ENCODE data around the gene SCG5. TPM values are rescaled to one million over a fixed set of nuclear protein-coding genes. Genes with fewer than 3 reads are reported as not detected.

The SCG5 gene
- total RNA-seq, 1 donor from 2014 or later = 6.1 TPM

DNA sequence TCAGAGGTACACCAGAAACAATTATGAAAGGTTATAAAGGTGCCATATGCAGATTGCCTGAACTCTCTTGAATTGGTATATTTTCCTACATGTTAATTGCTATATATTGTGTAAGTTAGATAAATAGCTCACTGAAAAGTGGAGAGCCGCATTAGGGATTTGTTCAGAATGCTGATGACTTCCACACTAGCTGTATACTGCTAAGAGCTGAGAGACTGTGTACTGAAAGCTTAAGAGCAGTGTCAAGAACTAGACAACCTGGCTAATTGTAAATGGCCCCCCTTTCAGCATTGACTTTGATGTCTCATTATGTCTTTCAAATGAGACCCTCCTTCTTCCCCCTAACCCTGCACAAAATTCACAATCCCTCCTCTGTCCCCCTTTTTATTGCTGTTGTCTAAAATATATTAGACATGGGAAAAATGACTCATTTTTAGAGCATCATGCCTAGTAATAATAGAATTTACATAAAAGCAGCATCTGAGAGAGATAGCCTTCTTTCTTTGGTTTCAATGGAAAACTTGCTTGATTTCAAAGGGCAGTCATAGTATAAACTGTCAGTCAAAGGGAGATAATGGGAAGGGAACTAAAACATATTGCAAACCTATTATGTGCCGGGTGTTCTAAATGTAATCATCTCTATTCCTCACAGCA lies 41.6 kb downstream of the SCG5 start:
- H3K4me1 ChIP-seq = peaks cover 19% of the 10 kb centered on the region
- TF ChIP-seq POLR2A (IDR thresholded peaks at IDR 0.05) = no peak
- TF ChIP-seq POLR2AphosphoS5 (IDR thresholded peaks at IDR 0.05; ENCODE audit: insufficient read depth in 1 of 2, low read depth in 1 of 2) = no peak
- TF ChIP-seq, protein P1, sequence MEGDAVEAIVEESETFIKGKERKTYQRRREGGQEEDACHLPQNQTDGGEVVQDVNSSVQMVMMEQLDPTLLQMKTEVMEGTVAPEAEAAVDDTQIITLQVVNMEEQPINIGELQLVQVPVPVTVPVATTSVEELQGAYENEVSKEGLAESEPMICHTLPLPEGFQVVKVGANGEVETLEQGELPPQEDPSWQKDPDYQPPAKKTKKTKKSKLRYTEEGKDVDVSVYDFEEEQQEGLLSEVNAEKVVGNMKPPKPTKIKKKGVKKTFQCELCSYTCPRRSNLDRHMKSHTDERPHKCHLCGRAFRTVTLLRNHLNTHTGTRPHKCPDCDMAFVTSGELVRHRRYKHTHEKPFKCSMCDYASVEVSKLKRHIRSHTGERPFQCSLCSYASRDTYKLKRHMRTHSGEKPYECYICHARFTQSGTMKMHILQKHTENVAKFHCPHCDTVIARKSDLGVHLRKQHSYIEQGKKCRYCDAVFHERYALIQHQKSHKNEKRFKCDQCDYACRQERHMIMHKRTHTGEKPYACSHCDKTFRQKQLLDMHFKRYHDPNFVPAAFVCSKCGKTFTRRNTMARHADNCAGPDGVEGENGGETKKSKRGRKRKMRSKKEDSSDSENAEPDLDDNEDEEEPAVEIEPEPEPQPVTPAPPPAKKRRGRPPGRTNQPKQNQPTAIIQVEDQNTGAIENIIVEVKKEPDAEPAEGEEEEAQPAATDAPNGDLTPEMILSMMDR (IDR thresholded peaks at IDR 0.05) = no peak
- no peaks in the 10 kb centered on the region for H3K36me3 ChIP-seq
- intact Hi-C loops (cut with DNase I) = no loop called here
- H3K27ac ChIP-seq = peak overlapping the region; percentile 48
- H3K4me3 ChIP-seq = no peak overlapping the region
- DNase-seq (ENCODE audit: extremely low spot score in 2 of 2) = no peak
- H3K9me3 ChIP-seq = no peaks in the 10 kb centered on the region
- H3K27me3 ChIP-seq = no peaks in the 10 kb centered on the region

DNA sequence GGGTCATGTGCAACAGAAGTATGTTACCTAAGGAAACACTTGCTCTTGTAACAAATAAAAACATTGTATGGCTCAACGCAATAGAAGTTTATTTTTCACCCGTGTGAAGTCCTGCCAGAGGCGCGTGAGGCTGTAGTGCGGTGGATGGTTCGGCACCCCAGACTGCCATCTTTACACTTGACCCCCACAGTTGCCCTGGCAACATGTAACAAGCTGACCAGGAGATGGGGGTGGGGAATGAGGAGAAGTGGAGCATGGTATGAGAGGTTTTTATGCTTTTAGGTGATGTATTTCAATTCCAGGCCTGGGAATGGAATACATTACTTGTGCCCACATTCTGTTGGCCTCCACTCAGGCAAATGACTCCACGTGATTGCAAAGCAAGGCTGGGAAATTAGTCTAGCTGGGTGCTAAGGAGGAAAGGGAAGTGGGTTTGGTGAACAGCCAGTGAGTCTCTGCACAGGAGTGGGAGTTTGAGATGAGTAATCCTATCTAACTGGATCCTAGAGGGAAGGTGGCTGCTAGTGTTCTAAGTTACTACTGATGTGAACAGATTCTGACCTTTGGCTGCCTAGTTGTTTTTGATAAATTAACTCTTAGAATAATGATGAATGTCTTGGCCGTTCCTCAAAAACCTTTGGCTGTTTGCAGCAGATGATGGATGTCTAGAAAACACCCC lies 42.5 kb downstream of the SCG5 start:
- Histone ChIP-seq H3K27me3 (no peaks in the 10 kb centered on the region), H3K4me1 (peaks cover 19% of the 10 kb centered on the region), H3K4me3 (no peak overlapping the region), H3K9me3 (no peaks in the 10 kb centered on the region), H3K27ac (no peak overlapping the region), H3K36me3 (no peaks in the 10 kb centered on the region)
- intact Hi-C loops (cut with DNase I) = no loop called here
- DNase-seq (ENCODE audit: extremely low spot score in 2 of 2) = no peak
- no peak for TF ChIP-seq POLR2AphosphoS5 (IDR thresholded peaks at IDR 0.05; ENCODE audit: insufficient read depth in 1 of 2, low read depth in 1 of 2)
- no peak for TF ChIP-seq POLR2A (IDR thresholded peaks at IDR 0.05)
- TF ChIP-seq, protein P1 (IDR thresholded peaks at IDR 0.05) = no peak

DNA sequence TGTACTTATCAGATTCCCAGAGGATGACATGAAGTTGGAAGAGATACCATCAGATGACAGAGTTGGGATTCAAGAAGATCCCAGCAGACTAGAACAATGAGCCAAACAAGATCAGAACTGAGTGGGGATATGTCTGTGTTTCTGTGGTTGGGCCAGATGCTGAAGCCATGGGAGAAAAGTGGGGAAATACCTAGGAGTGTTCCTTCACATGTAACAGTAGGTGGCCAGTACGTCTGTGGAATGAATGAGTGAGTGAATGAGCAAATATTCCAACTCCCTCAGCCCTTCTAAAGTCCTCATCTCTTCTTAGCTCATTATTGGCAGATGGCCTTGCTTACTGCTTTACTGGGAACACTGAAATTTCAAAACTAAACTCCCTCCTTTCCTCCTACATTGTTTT lies 44.1 kb downstream of the SCG5 start:
- Histone ChIP-seq H3K9me3 (no peaks in the 10 kb centered on the region), H3K4me3 (no peak overlapping the region), H3K27me3 (no peaks in the 10 kb centered on the region), H3K36me3 (no peaks in the 10 kb centered on the region), H3K27ac (peak overlapping the region; percentile 2), H3K4me1 (peaks cover 19% of the 10 kb centered on the region)
- intact Hi-C loops (cut with DNase I) = no loop called here
- DNase-seq (ENCODE audit: extremely low spot score in 2 of 2) = no peak
- TF ChIP-seq POLR2A (IDR thresholded peaks at IDR 0.05) = no peak
- TF ChIP-seq, protein P1 (IDR thresholded peaks at IDR 0.05) = no peak
- no peak for TF ChIP-seq POLR2AphosphoS5 (IDR thresholded peaks at IDR 0.05; ENCODE audit: insufficient read depth in 1 of 2, low read depth in 1 of 2)

GRCh38 chr15:32687556-32687955 lies 46.0 kb downstream of the SCG5 start:
- intact Hi-C loops (cut with DNase I) = no loop called here
- no peaks in the 10 kb centered on the region for H3K36me3 ChIP-seq
- no peak for DNase-seq (ENCODE audit: extremely low spot score in 2 of 2)

More at GRCh38 chr15:32687556-32687955, 46.0 kb downstream of the SCG5 start:
- H3K4me1 ChIP-seq = peaks cover 12% of the 10 kb centered on the region
- no peaks in the 10 kb centered on the region for H3K9me3 ChIP-seq
- H3K27me3 ChIP-seq = no peaks in the 10 kb centered on the region
- TF ChIP-seq POLR2A (IDR thresholded peaks at IDR 0.05) (no peak), POLR2AphosphoS5 (IDR thresholded peaks at IDR 0.05; ENCODE audit: insufficient read depth in 1 of 2, low read depth in 1 of 2) (no peak)
- TF ChIP-seq, protein P1 (IDR thresholded peaks at IDR 0.05) = no peak
- H3K27ac ChIP-seq = no peak overlapping the region
- no peak overlapping the region for H3K4me3 ChIP-seq

All from vagina (tissue), 2 donors.